ENCODE data around the gene MAD2L1BP. TPM values are rescaled to one million over a fixed set of nuclear protein-coding genes. Genes with fewer than 3 reads are reported as not detected.
"Not testable (repeated sequence)": the region's sequence is repeated elsewhere in the genome, so short reads cannot be mapped to it uniquely, and the experiment has no call there.

The MAD2L1BP gene, protein sequence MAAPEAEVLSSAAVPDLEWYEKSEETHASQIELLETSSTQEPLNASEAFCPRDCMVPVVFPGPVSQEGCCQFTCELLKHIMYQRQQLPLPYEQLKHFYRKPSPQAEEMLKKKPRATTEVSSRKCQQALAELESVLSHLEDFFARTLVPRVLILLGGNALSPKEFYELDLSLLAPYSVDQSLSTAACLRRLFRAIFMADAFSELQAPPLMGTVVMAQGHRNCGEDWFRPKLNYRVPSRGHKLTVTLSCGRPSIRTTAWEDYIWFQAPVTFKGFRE
- 8.3 and 20.6 TPM in 2 replicates for total RNA-seq (ENCODE audit: low replicate concordance)

DNA sequence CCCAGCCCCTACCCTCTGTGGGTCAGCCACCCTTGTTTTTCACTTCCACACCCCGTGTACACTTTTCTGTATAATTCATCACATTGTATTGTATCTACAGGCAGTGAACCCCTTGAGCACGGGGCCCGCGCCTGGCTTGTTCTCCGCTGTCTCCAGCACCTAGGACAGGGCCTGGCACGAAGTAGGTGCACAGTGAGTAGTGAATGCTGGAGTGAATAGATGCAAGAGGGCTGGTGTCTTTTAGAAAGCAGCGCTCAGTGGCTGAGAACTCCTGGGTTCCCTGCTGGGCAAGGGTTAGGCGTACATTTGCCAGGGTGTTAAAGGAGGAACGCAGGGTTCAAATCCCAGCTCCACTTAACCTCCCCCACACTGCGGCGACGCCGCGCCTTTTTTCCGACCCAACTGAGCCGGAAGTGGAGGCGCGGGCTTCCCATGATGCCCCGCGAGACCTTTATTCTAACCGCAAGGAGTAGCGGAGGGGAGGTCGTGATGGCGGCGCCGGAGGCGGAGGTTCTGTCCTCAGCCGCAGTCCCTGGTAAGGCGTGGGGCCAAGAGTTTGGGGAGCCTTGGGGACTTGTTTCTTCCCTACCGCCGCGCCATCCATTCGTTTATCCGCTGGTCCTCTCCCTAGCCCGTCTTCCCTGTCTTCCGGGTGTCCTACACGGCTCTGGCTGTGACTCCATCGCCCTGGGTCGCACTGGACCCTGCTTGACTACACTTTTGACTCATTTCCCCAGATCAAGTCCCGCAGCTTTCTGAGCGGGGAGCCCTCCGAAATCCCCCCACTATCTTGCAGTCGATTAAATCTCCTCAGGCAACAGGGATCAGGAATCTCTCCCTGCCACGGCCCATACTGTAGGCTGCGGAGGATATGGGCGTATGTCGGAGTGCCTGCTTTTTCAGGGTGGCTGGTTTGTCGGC, at the start of gene MAD2L1BP:
Gene MAD2L1BP, plus strand, starts transcription at position 454 of the 921 bp plus-strand sequence. Its CDS starts 36 bp downstream, at position 490.
- H3K4me3 ChIP-seq (ENCODE audit: low read depth, low read length) = peak within 1 kb of the TSS; percentile 97
- peak; percentile 60 for DNase-seq (ENCODE audit: low read depth)
- TF ChIP-seq, protein P1, sequence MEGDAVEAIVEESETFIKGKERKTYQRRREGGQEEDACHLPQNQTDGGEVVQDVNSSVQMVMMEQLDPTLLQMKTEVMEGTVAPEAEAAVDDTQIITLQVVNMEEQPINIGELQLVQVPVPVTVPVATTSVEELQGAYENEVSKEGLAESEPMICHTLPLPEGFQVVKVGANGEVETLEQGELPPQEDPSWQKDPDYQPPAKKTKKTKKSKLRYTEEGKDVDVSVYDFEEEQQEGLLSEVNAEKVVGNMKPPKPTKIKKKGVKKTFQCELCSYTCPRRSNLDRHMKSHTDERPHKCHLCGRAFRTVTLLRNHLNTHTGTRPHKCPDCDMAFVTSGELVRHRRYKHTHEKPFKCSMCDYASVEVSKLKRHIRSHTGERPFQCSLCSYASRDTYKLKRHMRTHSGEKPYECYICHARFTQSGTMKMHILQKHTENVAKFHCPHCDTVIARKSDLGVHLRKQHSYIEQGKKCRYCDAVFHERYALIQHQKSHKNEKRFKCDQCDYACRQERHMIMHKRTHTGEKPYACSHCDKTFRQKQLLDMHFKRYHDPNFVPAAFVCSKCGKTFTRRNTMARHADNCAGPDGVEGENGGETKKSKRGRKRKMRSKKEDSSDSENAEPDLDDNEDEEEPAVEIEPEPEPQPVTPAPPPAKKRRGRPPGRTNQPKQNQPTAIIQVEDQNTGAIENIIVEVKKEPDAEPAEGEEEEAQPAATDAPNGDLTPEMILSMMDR (IDR thresholded peaks at IDR 0.05; ENCODE audit: insufficient read depth, low read length) = no peak

DNA sequence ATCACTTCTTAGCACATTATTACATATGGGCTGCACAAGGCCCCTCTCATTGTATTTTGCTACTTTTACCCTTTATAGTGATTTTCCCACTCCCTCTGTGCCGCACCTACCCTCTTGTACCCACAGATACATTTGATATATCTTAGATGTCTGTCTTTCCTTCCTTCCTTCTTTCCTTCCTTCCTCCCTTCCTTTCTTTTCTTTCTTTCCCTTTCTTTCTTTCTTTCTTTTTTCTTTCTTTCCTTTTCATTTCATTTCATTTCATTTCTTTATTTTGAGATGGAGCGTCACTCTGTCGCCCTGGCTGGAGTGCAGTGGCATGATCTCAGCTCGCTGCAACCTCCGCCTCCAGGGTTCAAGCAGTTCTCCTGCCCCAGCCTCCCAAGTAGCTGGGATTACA, 47.4 kb upstream of the MAD2L1BP start:
- no peak overlapping the region for H3K4me3 ChIP-seq (ENCODE audit: low read depth, low read length)
- DNase-seq (ENCODE audit: low read depth) = no peak
- TF ChIP-seq, protein P1 (IDR thresholded peaks at IDR 0.05; ENCODE audit: insufficient read depth, low read length) = no peak

DNA sequence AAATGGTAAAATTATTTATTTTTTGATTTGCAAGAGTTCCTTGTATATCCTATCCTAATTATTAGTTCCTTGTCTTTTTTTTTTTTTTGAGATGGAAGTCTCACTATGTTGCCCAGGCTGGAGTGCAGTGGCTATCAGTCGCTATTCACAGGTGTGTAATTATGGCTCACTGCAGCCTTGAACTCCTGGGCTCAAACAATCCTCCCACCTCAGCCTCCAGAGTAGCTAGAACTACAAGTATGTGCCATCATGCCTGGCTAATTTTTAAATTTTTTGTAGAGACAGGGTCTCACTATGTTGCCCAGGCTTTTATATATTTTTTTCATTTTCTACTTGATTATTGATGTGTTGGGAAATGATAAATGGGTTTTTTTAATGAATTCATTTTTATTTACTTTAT, 46.1 kb upstream of the MAD2L1BP start:
- not testable (repeated sequence) for DNase-seq (ENCODE audit: low read depth); H3K4me3 ChIP-seq (ENCODE audit: low read depth, low read length)

DNA sequence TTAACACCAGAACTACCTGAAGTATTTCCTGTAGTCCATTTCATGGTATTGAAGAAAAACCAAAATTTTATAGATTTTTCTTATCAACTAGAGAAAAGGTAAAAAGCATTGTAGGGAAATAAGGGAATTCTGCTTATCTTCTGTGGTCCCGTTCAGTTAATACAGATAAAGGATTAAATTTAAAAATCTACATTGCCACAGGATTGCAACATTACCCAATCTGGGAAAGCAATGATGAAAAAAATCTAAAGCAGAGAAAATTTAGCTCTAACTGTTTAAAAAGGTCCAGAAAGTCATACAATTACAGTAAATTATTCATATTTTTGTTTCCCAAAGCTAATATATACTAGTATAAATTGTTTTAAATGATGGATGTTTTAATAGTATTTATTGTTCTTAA, 41.7 kb upstream of the MAD2L1BP start:
- TF ChIP-seq, protein P1 (IDR thresholded peaks at IDR 0.05; ENCODE audit: insufficient read depth, low read length) = no peak
- no peak overlapping the region for H3K4me3 ChIP-seq (ENCODE audit: low read depth, low read length)
- peak; percentile 37 for DNase-seq (ENCODE audit: low read depth)

DNA sequence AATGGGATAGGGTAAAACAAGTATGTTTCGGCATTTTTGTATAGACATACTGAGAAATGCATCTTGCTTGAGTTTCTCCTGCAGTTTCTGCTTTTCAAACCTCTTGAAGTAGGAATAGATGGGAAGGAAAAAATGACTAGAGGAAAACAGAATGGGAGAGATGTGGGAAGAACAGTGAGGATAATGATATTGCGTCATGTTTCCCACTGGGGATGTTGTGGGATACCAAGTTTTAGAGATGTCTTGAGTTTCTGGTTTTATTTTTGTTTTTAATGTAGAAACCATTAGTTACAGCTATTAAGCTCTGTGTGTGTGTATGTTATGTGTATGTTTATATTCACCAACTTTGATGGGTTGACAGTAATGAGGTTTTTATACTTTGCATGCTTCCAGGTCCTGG, 35.0 kb upstream of the MAD2L1BP start:
- TF ChIP-seq, protein P1 (IDR thresholded peaks at IDR 0.05; ENCODE audit: insufficient read depth, low read length) = no peak
- H3K4me3 ChIP-seq (ENCODE audit: low read depth, low read length) = no peak overlapping the region
- DNase-seq (ENCODE audit: low read depth) = no peak

DNA sequence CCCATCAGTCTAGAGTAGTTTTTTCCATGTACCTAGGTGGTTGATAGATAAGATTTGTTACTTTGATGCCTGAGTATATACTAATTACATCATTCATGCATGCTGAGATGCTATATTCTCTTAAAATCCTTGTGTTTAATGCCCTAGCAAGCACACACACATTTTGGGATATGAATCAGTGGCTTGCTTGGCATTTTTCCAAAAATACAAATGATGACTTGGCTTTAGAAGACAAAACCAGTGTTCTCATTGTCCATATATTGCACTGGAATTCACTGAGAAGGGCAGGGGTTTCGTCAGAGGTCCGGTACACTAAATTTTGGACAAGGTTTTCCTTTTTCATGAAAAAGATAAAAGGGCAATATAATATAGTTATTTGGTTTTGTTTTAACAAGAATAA, 31.5 kb upstream of the MAD2L1BP start:
- TF ChIP-seq, protein P1 (IDR thresholded peaks at IDR 0.05; ENCODE audit: insufficient read depth, low read length) = no peak
- peak; percentile 88 for DNase-seq (ENCODE audit: low read depth)
- no peak overlapping the region for H3K4me3 ChIP-seq (ENCODE audit: low read depth, low read length)

DNA sequence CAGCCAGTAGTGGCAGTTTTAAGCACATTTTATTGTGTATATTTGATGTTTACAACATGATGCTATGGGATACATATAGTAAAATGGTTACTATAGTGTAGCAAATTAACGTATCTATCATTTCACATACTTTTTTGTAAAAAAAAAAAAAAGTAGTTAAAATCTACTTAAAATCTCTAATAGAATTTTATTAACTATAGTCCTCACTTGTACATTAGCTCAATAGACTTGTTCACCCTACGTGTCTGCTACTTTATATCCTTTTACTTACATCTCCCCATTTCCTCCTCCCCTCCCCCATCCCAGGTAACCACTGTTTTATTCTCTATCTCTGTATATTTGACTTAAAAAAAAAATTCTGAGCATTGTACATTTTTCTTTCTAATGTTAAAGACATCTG, 29.6 kb upstream of the MAD2L1BP start:
- DNase-seq (ENCODE audit: low read depth) = no peak
- TF ChIP-seq, protein P1 (IDR thresholded peaks at IDR 0.05; ENCODE audit: insufficient read depth, low read length) = no peak
- no peak overlapping the region for H3K4me3 ChIP-seq (ENCODE audit: low read depth, low read length)
